ENCODE data around the gene GIMD1.

DNA sequence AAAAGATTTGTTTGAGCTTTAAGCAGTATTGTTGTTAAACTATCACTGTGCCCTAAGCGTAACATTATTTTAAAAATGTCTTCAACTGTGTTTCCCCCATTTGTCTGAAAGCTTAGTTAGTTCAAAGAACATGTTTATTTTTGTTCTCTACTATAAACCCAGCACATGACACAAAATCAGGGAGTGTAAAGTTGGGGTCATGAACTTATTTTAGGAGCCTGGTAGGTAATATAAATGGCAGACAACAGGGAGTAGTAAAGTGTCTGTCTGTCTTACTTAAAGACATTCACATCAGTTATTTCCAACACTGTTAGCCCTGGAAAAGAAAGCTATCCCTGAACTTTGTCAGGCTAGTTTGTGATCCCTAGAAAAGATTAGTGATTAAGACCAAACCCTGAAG is 48.3 kb downstream of the GIMD1 start:
- TF ChIP-seq, protein P1, sequence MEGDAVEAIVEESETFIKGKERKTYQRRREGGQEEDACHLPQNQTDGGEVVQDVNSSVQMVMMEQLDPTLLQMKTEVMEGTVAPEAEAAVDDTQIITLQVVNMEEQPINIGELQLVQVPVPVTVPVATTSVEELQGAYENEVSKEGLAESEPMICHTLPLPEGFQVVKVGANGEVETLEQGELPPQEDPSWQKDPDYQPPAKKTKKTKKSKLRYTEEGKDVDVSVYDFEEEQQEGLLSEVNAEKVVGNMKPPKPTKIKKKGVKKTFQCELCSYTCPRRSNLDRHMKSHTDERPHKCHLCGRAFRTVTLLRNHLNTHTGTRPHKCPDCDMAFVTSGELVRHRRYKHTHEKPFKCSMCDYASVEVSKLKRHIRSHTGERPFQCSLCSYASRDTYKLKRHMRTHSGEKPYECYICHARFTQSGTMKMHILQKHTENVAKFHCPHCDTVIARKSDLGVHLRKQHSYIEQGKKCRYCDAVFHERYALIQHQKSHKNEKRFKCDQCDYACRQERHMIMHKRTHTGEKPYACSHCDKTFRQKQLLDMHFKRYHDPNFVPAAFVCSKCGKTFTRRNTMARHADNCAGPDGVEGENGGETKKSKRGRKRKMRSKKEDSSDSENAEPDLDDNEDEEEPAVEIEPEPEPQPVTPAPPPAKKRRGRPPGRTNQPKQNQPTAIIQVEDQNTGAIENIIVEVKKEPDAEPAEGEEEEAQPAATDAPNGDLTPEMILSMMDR (conservative IDR thresholded peaks at IDR 0.05), result no peak
- no peak for TF ChIP-seq EZH2 (IDR thresholded peaks at IDR 0.05; ENCODE audit: low read depth)
